Urinary bladder (tissue), 4 donors: ENCODE results near the gene ARL6IP6. TPM values are rescaled to one million over a fixed set of nuclear protein-coding genes. Genes with fewer than 3 reads are reported as not detected.
"Not testable (repeated sequence)": the region's sequence is repeated elsewhere in the genome, so short reads cannot be mapped to it uniquely, and the experiment has no call there.

Source experiments
- DNase-seq: peaks from one replicate; pipeline ENCODE4 v3.0.0-alpha.2; 2015; ENCODE audit errors: extremely low spot score
- H3K27ac ChIP-seq: one replicate; pipeline ENCODE4 v1.5.1; 2013; ENCODE audit warnings: low read depth, mild to moderate bottlenecking, moderate library complexity
- H3K36me3 ChIP-seq: one replicate; pipeline ENCODE4 v1.6.1; 2013; ENCODE audit warnings: mild to moderate bottlenecking, moderate library complexity; ENCODE audit not compliant: insufficient read depth
- H3K4me1 ChIP-seq: one replicate; pipeline ENCODE4 v1.6.1; 2013; ENCODE audit warnings: mild to moderate bottlenecking, moderate library complexity; ENCODE audit not compliant: insufficient read depth
- H3K4me3 ChIP-seq: one replicate; pipeline ENCODE4 v1.5.1; 2013; ENCODE audit warnings: low read depth, low read length
- WGBS: extraction: QIAGEN DNeasy Blood & Tissue Kit; methylation state at CpG from one replicate; pipeline ENCODE4 v1.1.7; 2013; 5-methylcytosine and 5-hydroxymethylcytosine counted together
- polyA plus RNA-seq: library from polyadenylated mRNA; stranded (reverse); fragments of 200-250 nt; gene quantifications from one replicate; pipeline ENCODE4 v1.2.3, GENCODE V29; 2013
- total RNA-seq: library from RNA; depleted of rRNA; stranded (reverse); fragments of >200 nt; gene quantifications from one replicate; pipeline ENCODE4 v1.2.3, GENCODE V29; 2014
- donor health status: healthy with polysubstance abuse.
- donor health status: healthy.

Gene ARL6IP6
- total and polyA plus RNA-seq, 2 donors, result 10.9 to 30.2 TPM

GRCh38 chr2:152710713-152711112 lies 7.7 kb upstream of the ARL6IP6 start:
- no peaks in the 10 kb centered on the region for H3K4me1 ChIP-seq
- no peak overlapping the region for H3K4me3 ChIP-seq
- H3K36me3 ChIP-seq, result peaks cover 4% of the 10 kb centered on the region
- DNase-seq, result no peak
- H3K27ac ChIP-seq, result no peak overlapping the region
- WGBS, result 75% methylated on average over 2 of the region's 2 CpGs

- Histone ChIP-seq H3K4me3 (no peak overlapping the region), H3K36me3 (peaks cover 4% of the 10 kb centered on the region), H3K4me1 (peaks cover 2% of the 10 kb centered on the region), H3K27ac (no peak overlapping the region)
- 80% methylated on average over 1 of the region's 1 CpG for WGBS
- DNase-seq, result no peak
Measured at GRCh38 chr2:152715112-152715511, 3.3 kb upstream of the ARL6IP6 start.

DNA sequence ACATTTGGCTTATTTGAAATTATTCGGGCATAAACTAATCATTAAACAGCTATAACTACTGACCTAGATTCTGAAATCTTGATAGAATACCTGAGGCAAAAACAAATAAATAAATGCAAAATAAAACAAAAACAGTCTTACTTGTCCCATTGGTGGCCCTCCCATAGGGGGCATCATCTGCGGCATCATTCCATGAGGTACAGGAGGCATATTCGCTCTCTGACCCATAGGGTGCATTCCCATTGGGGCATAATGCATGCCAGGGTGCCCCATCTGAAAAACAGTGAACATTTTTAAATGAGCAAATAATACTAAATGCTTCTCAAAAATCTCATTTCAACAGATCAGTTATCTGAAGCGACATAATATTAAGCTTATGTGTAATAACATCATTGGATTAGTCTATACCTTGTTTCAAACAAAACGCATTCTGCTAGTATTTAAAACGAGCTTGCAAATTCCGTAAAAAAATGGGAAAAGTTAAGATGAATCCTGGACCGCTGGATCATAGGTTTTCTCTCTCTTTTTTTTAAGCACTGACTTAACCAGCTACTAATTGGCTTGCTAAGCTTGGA lies 2.5 kb upstream of the ARL6IP6 start:
- peaks cover 4% of the 10 kb centered on the region for H3K36me3 ChIP-seq
- no peak for DNase-seq
- peaks cover 2% of the 10 kb centered on the region for H3K4me1 ChIP-seq
- no peak overlapping the region for H3K27ac ChIP-seq
- H3K4me3 ChIP-seq, result peak overlapping the region; percentile 70
- 31% methylated on average over 8 of the region's 8 CpGs for WGBS

DNA sequence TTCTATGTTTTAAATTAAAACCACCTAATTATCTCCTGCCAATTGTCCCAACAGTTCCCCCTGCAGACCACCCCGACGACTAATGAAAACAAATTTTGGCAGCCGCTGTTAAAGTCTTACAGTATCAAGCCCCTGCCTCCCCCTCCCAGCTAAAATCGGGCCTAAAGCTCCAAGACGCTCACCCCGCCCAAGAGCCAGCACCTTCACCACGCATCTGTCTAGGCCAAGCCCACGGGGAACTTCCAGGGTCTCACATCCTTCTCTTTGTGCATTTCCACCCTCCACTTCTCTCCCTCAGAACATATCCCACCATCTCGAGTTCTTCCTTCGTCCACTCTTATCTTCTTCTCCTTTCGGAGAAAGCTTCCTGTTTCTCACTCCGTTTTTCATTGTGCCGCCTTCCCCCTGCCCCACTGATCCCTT lies 1.6 kb upstream of the ARL6IP6 start:
- peak overlapping the region; percentile 19 for H3K27ac ChIP-seq
- H3K36me3 ChIP-seq, result peaks cover 3% of the 10 kb centered on the region
- peak; percentile 21 for DNase-seq
- WGBS, result 0% methylated on average over 13 of the region's 13 CpGs
- peak overlapping the region; percentile 70 for H3K4me3 ChIP-seq
- peaks cover 2% of the 10 kb centered on the region for H3K4me1 ChIP-seq

- no peaks in the 10 kb centered on the region for H3K36me3 ChIP-seq
- WGBS, result under 1% methylated on average over 71 of the region's 71 CpGs
- DNase-seq, result peak; percentile 94
- H3K4me1 ChIP-seq, result peaks cover 2% of the 10 kb centered on the region
- H3K27ac ChIP-seq, result peak within 1 kb of the TSS; percentile 96
- peak within 1 kb of the TSS; percentile 70 for H3K4me3 ChIP-seq
Measured at GRCh38 chr2:152717228-152718075, 968 bp upstream of the ARL6IP6 start, which contains the start of gene PRPF40A. Gene PRPF40A, minus strand, starts transcription at chr2:152717461. Its CDS starts 22 bp downstream, at chr2:152717439.

GRCh38 chr2:152718909-152719645 lies 657 bp downstream of the ARL6IP6 start:
- peaks cover 2% of the 10 kb centered on the region for H3K4me1 ChIP-seq
- WGBS, result 3% methylated on average over 23 of the region's 23 CpGs
- H3K36me3 ChIP-seq, result no peaks in the 10 kb centered on the region
- peak overlapping the region; percentile 96 for H3K27ac ChIP-seq
- peak; percentile 15 for DNase-seq
- H3K4me3 ChIP-seq, result peak overlapping the region; percentile 70

DNA sequence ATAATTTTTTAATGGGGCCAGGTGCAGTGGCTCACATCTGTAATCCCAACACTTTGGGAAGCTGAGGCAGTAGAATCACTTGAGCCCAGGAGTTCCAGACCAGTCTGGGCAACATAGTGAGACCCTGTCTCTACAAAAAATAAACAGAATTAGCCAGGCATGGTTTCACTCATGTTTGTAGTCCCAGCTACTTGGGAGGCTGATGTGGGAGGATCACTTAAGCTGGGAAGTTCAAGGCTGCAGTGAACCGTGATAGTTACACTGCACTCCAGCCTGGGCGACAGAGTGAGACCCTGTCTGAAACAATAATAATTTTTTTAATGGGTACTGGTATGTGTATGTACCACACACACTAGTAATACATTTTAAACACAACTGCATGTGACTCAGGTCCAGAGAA lies 2.4 kb downstream of the ARL6IP6 start:
- Histone ChIP-seq H3K27ac (no peak overlapping the region), H3K4me3 (no peak overlapping the region), H3K36me3 (no peaks in the 10 kb centered on the region), H3K4me1 (peaks cover 2% of the 10 kb centered on the region)
- 78% methylated on average over 2 of the region's 2 CpGs for WGBS
- no peak for DNase-seq

DNA sequence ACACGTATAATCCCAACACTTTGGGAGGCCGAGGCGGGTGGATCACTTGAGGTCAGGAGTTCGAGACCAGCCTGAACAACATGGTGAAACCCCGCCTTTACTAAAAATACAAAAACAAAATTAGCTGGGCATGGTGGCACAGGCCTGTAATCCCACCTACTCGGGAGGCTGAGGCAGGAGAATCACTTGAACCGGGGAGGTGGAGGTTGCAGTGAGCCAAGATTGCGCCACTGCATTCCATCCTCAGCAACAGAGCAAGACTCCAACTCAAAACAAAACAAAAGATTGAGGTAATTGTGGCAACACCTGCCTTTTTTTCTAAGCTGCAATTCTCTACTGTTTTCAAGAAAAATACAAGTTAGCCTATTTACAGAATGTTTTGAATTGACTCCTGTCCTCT lies 4.2 kb downstream of the ARL6IP6 start:
- 95% methylated on average over 8 of the region's 8 CpGs for WGBS

GRCh38 chr2:152723918-152724317 lies 5.5 kb downstream of the ARL6IP6 start:
- H3K36me3 ChIP-seq, result no peaks in the 10 kb centered on the region
- no peak overlapping the region for H3K27ac ChIP-seq
- DNase-seq, result no peak
- no peak overlapping the region for H3K4me3 ChIP-seq
- peaks cover 2% of the 10 kb centered on the region for H3K4me1 ChIP-seq
- WGBS, result 97% methylated on average over 1 of the region's 1 CpG

More for the DNA sequence above, 4.2 kb downstream of the ARL6IP6 start:
- H3K4me1 ChIP-seq, H3K27ac ChIP-seq, H3K36me3 ChIP-seq, DNase-seq, H3K4me3 ChIP-seq: not testable (repeated sequence)

- no peak overlapping the region for H3K4me3 ChIP-seq
- no peaks in the 10 kb centered on the region for H3K4me1 ChIP-seq
- no peaks in the 10 kb centered on the region for H3K36me3 ChIP-seq
- no peak overlapping the region for H3K27ac ChIP-seq
- 82% methylated on average over 2 of the region's 2 CpGs for WGBS
- no peak for DNase-seq
Measured at GRCh38 chr2:152729844-152730243, 11.4 kb downstream of the ARL6IP6 start.

DNA sequence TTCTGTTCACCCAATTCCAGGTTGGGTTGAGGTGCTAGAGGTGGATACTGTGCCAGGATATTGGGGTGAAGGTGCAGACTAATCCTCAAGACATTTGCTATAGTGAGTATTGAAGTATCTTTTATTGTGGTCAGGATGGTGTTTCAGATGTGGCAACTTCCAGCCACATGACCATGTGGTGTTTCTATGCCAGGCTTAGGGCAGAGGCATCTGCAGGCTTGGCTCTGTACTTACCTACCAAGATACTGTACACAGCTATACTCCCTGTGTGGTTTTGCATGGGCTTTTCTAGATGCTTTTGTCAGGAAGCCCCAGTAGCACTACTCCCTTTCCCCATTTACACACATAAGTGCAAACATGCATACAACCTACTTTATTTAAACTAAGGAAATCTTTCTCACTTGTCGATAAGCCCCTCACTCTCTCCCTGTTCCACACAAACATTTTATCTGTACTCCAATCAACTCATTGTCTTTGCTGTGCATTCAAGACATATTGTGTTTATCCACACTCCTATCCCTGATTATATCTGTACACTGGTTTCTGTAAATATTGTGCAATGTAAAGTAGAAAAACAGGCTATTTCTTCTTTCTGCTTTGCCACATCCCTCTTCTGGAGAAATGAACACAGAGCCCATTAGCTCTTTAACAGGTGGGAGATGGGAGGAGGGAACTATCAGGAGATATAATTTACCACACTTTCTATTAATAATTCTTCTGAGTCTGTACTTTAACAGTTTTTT lies 12.3 kb downstream of the ARL6IP6 start:
- Histone ChIP-seq H3K4me1 (no peaks in the 10 kb centered on the region), H3K4me3 (no peak overlapping the region), H3K27ac (no peak overlapping the region), H3K36me3 (no peaks in the 10 kb centered on the region)
- WGBS, result 89% methylated on average over 1 of the region's 1 CpG
- no peak for DNase-seq

DNA sequence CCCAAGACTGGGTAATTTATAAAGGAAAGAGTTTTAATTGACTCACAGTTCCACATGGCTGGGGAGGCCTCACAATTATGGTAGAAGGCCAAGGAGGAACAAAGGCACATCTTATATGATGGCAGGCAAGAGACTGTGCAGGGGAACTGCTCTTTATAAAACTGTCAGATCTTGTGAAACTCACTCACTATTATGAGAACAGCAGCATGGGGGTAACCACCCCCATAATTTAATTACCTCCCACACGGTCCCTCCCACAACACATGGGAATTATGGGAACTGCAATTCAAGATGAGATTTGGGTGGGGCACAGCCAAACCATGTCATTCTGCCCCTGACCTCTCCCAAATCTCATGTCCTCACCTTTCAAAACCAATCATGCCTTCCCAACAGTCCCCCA lies 19.1 kb downstream of the ARL6IP6 start:
- not testable (repeated sequence) for H3K27ac ChIP-seq, DNase-seq, H3K36me3 ChIP-seq, H3K4me1 ChIP-seq, H3K4me3 ChIP-seq
- WGBS, result 86% methylated on average over 1 of the region's 1 CpG

GRCh38 chr2:152738438-152738837 lies 20.0 kb downstream of the ARL6IP6 start:
- no peaks in the 10 kb centered on the region for H3K4me1 ChIP-seq
- no peak overlapping the region for H3K27ac ChIP-seq
- H3K4me3 ChIP-seq, result no peak overlapping the region
- 96% methylated on average over 2 of the region's 2 CpGs for WGBS
- no peak for DNase-seq
- peaks cover 4% of the 10 kb centered on the region for H3K36me3 ChIP-seq
